ENCODE measurements around the gene DTX1.

The DTX1 gene

DNA sequence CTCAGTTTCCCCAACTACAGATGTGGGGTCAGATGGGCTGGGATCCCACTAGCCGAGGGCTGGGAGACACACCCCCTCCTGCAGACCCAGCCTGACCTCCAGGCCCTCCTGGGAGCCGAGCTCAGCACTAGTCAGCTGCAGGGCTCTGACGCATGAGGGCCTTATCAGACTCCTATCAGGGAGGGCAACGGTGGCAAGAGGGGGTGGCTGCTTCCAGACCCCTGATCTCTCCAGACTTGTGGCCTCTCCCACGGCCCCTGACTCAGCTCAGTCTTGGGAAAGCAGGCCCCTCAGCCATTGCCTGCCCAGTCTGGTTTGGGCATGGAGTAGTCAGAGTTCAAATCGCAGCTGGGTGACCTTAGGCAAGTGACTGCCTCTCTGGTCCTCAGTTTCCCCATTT is 76.5 kb downstream of the DTX1 start:
- no peak overlapping the region for H3K4me3 ChIP-seq (replicated peaks; ENCODE audit: low read depth, low read length)
- no peak for DNase-seq (ENCODE audit: low read depth)
- TF ChIP-seq, protein P1, sequence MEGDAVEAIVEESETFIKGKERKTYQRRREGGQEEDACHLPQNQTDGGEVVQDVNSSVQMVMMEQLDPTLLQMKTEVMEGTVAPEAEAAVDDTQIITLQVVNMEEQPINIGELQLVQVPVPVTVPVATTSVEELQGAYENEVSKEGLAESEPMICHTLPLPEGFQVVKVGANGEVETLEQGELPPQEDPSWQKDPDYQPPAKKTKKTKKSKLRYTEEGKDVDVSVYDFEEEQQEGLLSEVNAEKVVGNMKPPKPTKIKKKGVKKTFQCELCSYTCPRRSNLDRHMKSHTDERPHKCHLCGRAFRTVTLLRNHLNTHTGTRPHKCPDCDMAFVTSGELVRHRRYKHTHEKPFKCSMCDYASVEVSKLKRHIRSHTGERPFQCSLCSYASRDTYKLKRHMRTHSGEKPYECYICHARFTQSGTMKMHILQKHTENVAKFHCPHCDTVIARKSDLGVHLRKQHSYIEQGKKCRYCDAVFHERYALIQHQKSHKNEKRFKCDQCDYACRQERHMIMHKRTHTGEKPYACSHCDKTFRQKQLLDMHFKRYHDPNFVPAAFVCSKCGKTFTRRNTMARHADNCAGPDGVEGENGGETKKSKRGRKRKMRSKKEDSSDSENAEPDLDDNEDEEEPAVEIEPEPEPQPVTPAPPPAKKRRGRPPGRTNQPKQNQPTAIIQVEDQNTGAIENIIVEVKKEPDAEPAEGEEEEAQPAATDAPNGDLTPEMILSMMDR (IDR thresholded peaks at IDR 0.05; ENCODE audit: low read length, missing control alignments): no peak

DNA sequence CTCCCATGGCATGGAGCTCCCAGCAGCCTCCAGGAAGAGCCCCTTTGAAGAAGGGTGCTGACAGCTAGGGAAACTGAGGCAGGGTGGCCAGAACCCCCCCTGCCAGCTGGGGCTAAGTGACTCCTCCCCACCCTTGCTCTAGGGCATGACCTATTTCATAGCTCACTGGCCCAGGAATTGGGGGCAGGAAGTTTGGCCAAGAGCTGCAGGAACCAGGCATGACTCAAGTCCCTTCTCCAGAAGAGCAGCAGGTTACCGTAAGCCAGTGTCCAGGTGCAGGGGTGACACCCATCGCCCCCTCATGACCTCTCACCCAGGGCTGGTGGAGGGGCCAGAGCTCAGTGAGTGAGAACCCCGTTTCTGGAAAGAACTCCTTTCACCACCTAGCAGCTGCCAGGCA is 77.1 kb downstream of the DTX1 start:
- no peak overlapping the region for H3K4me3 ChIP-seq (replicated peaks; ENCODE audit: low read depth, low read length)
- TF ChIP-seq, protein P1 (IDR thresholded peaks at IDR 0.05; ENCODE audit: low read length, missing control alignments): no peak
- no peak for DNase-seq (ENCODE audit: low read depth)

DNA sequence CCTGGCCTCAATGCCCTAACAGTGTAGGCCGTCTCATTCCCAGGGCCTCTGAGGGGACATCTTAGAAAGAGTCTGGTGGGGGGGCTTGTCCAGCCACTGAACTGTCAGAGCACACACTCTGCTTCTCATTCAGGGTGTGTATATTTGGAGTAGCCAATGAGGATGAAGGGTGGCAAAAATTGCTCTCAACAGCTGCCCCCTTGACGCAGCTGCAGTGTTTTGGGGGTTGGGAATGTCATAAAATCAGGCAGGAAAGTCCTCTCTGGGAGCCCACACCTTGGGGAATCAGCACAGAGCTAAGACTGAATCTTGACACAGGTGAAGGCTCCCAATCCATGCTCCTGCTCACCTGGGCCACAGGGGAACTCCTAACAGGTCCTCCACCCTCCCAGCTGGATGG is 77.5 kb downstream of the DTX1 start:
- no peak overlapping the region for H3K4me3 ChIP-seq (replicated peaks; ENCODE audit: low read depth, low read length)
- TF ChIP-seq, protein P1 (IDR thresholded peaks at IDR 0.05; ENCODE audit: low read length, missing control alignments): no peak
- DNase-seq (ENCODE audit: low read depth): no peak

DNA sequence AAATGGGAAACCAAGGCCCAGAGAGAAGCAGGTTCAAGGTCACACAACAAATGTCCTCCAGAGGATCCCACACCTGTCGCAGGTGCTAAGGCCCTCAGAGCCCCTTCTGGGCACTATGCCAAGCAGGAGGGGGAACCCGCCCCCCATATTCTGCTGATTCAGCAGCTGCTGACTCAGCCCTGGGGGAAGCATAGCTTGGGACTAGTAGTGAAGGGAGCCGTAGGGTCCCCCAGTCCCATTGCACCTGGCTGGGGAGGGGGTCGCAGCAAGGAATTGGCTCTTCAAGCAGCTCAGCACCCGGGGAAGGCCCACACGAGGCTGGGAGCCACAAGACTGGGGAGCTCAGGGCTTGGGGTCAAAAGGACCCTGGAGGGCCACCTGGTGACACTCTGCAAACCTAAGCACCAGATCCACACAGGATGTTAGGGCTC is 78.0 kb downstream of the DTX1 start:
- DNase-seq (ENCODE audit: low read depth): no peak
- H3K4me3 ChIP-seq (replicated peaks; ENCODE audit: low read depth, low read length): no peak overlapping the region
- TF ChIP-seq, protein P1 (IDR thresholded peaks at IDR 0.05; ENCODE audit: low read length, missing control alignments): no peak

DNA sequence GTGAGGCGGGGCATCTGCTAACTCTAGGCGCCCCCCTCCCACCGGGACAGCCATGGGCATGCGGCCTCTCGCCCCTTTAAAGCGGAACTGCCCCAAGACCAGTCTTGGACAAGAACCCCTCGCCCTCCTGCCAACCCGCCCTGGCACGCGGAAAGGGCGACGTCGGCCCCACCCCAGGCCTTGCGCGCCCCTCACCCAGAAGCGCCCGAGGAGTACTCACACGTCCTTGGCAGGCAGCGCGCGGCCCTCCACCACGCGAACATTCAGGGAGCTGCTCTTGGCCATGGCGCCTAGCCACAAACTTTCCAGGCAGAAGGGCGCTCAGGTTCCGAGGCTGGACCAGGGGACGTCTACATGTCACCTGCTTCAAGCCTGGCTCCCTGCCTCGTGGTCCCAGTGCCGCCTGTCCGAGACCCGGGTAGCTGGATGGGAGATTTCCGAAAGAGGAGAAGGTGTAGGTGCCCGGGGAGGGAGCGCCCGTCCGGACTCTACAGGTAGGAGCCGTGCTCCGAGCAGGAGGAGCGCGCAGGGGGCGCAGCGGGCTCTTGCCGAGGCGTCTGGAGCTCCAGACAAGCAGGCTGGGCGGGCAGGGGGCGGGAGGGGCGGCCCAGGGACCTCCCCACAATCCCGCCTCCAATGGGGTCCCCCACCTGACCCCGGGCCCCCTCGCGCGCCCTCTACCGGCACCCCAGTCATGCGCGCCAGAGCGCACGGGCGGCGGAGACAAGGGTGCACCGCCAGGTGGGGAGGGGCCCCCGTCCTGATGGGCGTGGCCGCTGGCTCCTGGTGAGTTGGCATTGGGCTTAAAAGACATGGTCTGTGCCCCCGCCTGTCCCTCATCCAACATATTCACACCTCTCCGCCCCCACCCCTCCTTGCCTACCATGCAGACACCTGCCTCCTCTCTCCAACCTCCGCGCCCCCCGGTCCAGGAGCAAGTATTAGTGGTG is 78.9 kb downstream of the DTX1 start, which contains the start of gene RASAL1:
Gene RASAL1, minus strand, starts transcription at position 584 of the 950 bp plus-strand sequence. Its CDS starts 299 bp downstream, at position 285.
- no peak for DNase-seq (ENCODE audit: low read depth)
- TF ChIP-seq, protein P1 (IDR thresholded peaks at IDR 0.05; ENCODE audit: low read length, missing control alignments): no peak
- no peak within 1 kb of the TSS for H3K4me3 ChIP-seq (replicated peaks; ENCODE audit: low read depth, low read length)

DNA sequence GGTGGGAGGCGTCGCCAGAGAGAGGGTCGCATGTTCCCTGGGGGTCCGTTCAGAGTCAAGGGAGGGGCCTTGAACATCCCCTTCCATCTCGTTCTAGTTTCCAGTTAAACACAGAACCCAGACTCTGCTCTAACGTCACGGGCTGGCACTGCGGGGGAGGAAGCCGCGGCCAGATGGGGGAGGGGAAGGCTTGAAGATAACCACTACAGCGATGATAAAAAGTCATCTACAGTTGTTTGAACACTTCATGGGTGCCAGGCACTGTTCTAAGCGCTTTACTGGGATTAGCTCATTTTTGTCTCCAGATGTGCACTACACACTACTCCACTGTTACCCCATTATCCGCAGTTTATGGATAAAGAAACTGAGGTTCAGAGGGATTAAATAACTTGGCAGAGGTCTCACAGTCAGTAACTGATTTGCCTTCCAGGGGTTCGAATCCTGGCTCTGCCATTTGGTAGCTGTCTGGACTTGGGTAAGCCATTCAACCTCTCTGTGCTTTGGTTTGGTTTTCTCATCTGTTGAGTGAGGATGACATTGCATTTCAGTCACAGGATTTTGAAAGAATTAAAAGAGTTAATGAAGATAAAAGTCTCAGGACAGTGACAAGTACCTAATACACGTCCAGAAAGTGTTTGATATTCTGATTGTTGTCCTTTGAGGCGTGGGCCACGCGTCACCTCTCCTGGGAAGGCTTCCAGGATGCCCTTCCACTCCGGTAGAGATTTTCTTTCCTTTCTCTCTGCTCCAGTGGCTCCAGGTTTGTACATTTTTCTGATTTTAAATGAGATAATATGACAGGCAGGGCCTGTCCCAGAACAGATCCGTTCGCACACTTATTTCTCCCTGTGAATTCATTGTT is 79.8 kb downstream of the DTX1 start:
- DNase-seq (ENCODE audit: low read depth): no peak
- TF ChIP-seq, protein P1 (IDR thresholded peaks at IDR 0.05; ENCODE audit: low read length, missing control alignments): no peak
- H3K4me3 ChIP-seq (replicated peaks; ENCODE audit: low read depth, low read length): no peak overlapping the region
